GM20431 (cell line): Measurements from ENCODE around the gene ONECUT2.

ENCODE experiments used
- in situ Hi-C: fragments of 300-500 bp; cut with MseI, MboI; formaldehyde crosslinking; loops from one replicate; pipeline ENCODE4 v1.15.0; 2020; ENCODE audit warnings: low sequenced_read_pairs; ENCODE audit not compliant: unreplicated experiment

The ONECUT2 gene

GRCh38 chr18:57430079-57431001 lies 4.8 kb upstream of the ONECUT2 start:
- in situ Hi-C loops: no loop called here

- in situ Hi-C loops: no loop called here
Observed at GRCh38 chr18:57431002-57431382, 4.2 kb upstream of the ONECUT2 start.

- in situ Hi-C loops: no loop called here
Observed at GRCh38 chr18:57431467-57432080, 3.6 kb upstream of the ONECUT2 start.

GRCh38 chr18:57432140-57432539 lies 3.0 kb upstream of the ONECUT2 start:
- in situ Hi-C loops: no loop called here

- in situ Hi-C loops: no loop called here
Observed at GRCh38 chr18:57432751-57433400, 2.3 kb upstream of the ONECUT2 start.

- in situ Hi-C loops: no loop called here
Observed at GRCh38 chr18:57433482-57433881, 1.7 kb upstream of the ONECUT2 start.

- in situ Hi-C loops: no loop called here
Observed at GRCh38 chr18:57433934-57434535, 1.1 kb upstream of the ONECUT2 start.

- in situ Hi-C loops: no loop called here
Observed at GRCh38 chr18:57435846-57436190, 644 bp downstream of the ONECUT2 start.

GRCh38 chr18:57436191-57436964 lies 1.2 kb downstream of the ONECUT2 start:
- in situ Hi-C loops: no loop called here

- in situ Hi-C loops: no loop called here
Observed at GRCh38 chr18:57436965-57437333, 1.8 kb downstream of the ONECUT2 start.

GRCh38 chr18:57437402-57437765 lies 2.2 kb downstream of the ONECUT2 start:
- in situ Hi-C loops: no loop called here

- in situ Hi-C loops: no loop called here
Observed at GRCh38 chr18:57437766-57438671, 2.8 kb downstream of the ONECUT2 start.

- in situ Hi-C loops: no loop called here
Observed at GRCh38 chr18:57438743-57439608, 3.8 kb downstream of the ONECUT2 start.

GRCh38 chr18:57439609-57439968 lies 4.4 kb downstream of the ONECUT2 start:
- in situ Hi-C loops: no loop called here

GRCh38 chr18:57439985-57440330 lies 4.8 kb downstream of the ONECUT2 start:
- in situ Hi-C loops: no loop called here

- in situ Hi-C loops: no loop called here
Observed at GRCh38 chr18:57440331-57441070, 5.3 kb downstream of the ONECUT2 start.

- in situ Hi-C loops: no loop called here
Observed at GRCh38 chr18:57441071-57441794, 6.1 kb downstream of the ONECUT2 start.
